HCT116 (cell line): ENCODE data around the gene SEM1.

Source experiments
- CEBPB ChIP-seq: IDR thresholded peaks from 2 replicates; pipeline ENCODE4 v1.6.1; 2012; ENCODE audit warnings: low read depth
- EZH2 ChIP-seq: fragments of 200-600 bp; sonication (generic); IDR thresholded peaks from 2 replicates; pipeline ENCODE4 v1.6.1; 2017; ENCODE audit warnings: antibody characterized with exemption, mixed run types
- EZH2phosphoT487 ChIP-seq: fragments of 200-600 bp; IDR thresholded peaks from 2 replicates; pipeline ENCODE4 v1.6.1; 2018; ENCODE audit warnings: antibody characterized with exemption, borderline replicate concordance
- POLR2A ChIP-seq: IDR thresholded peaks from 2 replicates; pipeline ENCODE4 v1.7.0; 2011; ENCODE audit warnings: borderline replicate concordance; ENCODE audit not compliant: insufficient read depth, insufficient read length; ENCODE audit errors: extremely low read depth
- RAD21 ChIP-seq: IDR thresholded peaks from 2 replicates; pipeline ENCODE4 v1.6.1; 2012; ENCODE audit warnings: low read depth, mild to moderate bottlenecking
- YY1 ChIP-seq: IDR thresholded peaks from 2 replicates; pipeline ENCODE4 v1.6.1; 2011; ENCODE audit warnings: low read length, low read depth, moderate library complexity, mild to moderate bottlenecking; ENCODE audit not compliant: insufficient replicate concordance; ENCODE audit errors: extremely low read depth
- ZFX ChIP-seq: fragments of 450-650 bp; IDR thresholded peaks from 2 replicates; pipeline ENCODE4 v1.6.1; 2017
- TF ChIP-seq, protein P1 (sequence below), 3 experiments: fragments of 200-600 bp in 1 of 3; sonication (generic) in 1 of 3; IDR thresholded peaks in 2 of 3; conservative IDR thresholded peaks in 1 of 3; 2 replicates each; pipeline ENCODE4 v1.5.1; 2012 to 2017; ENCODE audit warnings: low read depth in 2 of 3, low read length in 2 of 3, antibody characterized with exemption in 1 of 3, borderline replicate concordance in 1 of 3, control low read depth in 1 of 3, mild to moderate bottlenecking in 1 of 3, mixed read lengths in 1 of 3, mixed run types in 1 of 3, moderate library complexity in 1 of 3; ENCODE audit not compliant: insufficient read depth in 1 of 3
- TF ChIP-seq, protein P2 (sequence below): IDR thresholded peaks from 2 replicates; pipeline ENCODE4 v1.6.1; 2012; ENCODE audit warnings: low read depth

DNA sequence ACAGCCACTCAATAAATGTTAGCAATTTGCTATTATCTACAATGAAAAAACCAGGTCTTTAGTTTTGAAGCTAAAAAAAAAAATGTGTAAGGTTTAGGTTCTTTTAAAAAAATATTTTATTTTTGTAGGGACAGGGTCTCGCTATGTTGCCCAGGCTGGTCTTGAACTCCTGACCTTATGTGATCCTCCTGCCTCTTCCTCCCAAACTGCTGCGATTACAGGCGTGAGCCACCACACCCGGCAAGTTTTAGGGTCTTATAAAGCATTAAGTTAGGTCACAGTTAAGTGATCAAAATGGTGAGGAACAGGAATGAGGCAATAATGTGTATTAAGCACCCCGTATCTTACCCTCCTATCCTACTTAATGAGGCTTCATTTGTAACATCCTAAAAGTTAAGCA, 774 bp downstream of the SEM1 start:
- TF ChIP-seq, protein P1, sequence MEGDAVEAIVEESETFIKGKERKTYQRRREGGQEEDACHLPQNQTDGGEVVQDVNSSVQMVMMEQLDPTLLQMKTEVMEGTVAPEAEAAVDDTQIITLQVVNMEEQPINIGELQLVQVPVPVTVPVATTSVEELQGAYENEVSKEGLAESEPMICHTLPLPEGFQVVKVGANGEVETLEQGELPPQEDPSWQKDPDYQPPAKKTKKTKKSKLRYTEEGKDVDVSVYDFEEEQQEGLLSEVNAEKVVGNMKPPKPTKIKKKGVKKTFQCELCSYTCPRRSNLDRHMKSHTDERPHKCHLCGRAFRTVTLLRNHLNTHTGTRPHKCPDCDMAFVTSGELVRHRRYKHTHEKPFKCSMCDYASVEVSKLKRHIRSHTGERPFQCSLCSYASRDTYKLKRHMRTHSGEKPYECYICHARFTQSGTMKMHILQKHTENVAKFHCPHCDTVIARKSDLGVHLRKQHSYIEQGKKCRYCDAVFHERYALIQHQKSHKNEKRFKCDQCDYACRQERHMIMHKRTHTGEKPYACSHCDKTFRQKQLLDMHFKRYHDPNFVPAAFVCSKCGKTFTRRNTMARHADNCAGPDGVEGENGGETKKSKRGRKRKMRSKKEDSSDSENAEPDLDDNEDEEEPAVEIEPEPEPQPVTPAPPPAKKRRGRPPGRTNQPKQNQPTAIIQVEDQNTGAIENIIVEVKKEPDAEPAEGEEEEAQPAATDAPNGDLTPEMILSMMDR (IDR thresholded peaks at IDR 0.05 in 2 of 3, conservative IDR thresholded peaks at IDR 0.05 in 1 of 3; ENCODE audit: borderline replicate concordance in 1 of 3, insufficient read depth in 1 of 3, low read depth in 2 of 3, low read length in 2 of 3) = no peak
- TF ChIP-seq EZH2 (no peak), POLR2A (no peak), ZFX (no peak), RAD21 (no peak), CEBPB (no peak), EZH2phosphoT487 (no peak), YY1 (no peak)
- TF ChIP-seq, protein P2, sequence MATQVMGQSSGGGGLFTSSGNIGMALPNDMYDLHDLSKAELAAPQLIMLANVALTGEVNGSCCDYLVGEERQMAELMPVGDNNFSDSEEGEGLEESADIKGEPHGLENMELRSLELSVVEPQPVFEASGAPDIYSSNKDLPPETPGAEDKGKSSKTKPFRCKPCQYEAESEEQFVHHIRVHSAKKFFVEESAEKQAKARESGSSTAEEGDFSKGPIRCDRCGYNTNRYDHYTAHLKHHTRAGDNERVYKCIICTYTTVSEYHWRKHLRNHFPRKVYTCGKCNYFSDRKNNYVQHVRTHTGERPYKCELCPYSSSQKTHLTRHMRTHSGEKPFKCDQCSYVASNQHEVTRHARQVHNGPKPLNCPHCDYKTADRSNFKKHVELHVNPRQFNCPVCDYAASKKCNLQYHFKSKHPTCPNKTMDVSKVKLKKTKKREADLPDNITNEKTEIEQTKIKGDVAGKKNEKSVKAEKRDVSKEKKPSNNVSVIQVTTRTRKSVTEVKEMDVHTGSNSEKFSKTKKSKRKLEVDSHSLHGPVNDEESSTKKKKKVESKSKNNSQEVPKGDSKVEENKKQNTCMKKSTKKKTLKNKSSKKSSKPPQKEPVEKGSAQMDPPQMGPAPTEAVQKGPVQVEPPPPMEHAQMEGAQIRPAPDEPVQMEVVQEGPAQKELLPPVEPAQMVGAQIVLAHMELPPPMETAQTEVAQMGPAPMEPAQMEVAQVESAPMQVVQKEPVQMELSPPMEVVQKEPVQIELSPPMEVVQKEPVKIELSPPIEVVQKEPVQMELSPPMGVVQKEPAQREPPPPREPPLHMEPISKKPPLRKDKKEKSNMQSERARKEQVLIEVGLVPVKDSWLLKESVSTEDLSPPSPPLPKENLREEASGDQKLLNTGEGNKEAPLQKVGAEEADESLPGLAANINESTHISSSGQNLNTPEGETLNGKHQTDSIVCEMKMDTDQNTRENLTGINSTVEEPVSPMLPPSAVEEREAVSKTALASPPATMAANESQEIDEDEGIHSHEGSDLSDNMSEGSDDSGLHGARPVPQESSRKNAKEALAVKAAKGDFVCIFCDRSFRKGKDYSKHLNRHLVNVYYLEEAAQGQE = no peak
